ENCODE data around the gene COX14.

GRCh38 chr12:50149311-50149710 lies 37.3 kb downstream of the COX14 start:
- TF ChIP-seq POLR2A (IDR thresholded peaks at IDR 0.05; ENCODE audit: low read depth, low read length) (no peak), TAF1 (IDR thresholded peaks at IDR 0.05; ENCODE audit: borderline replicate concordance, low read depth, low read length) (no peak)
